Adipose tissue (tissue), 3 donors: ENCODE results near the gene PAPPA2. TPM values are rescaled to one million over a fixed set of nuclear protein-coding genes. Genes with fewer than 3 reads are reported as not detected.

Experiments used
- H3K27ac ChIP-seq: one replicate; pipeline ENCODE4 v1.5.1; 2013; ENCODE audit warnings: low read depth, low read length
- WGBS, 3 donors: extraction: QIAGEN DNeasy Blood & Tissue Kit; methylation state at CpG; one replicate each; pipeline ENCODE4 v1.1.7; 2013; 5-methylcytosine and 5-hydroxymethylcytosine counted together
- polyA plus RNA-seq, 3 donors: library from polyadenylated mRNA; stranded (reverse); fragments of 200-250 nt; gene quantifications; one replicate each; pipeline ENCODE4 v1.2.3, GENCODE V29; 2013
- donor health status: healthy with polysubstance abuse.
- donor health status: Bipolar disorder and iron deficiency.
- donor health status: healthy.

Gene PAPPA2
- polyA plus RNA-seq, 3 donors, result 0.15 to 0.79 (median 0.61) TPM

- H3K27ac ChIP-seq, result no peak overlapping the region
- 75 to 89% (median 83%) methylated on average over 2 of the region's 2 CpGs for WGBS, 3 donors
Measured at GRCh38 chr1:176809292-176809691, 346.3 kb downstream of the PAPPA2 start.

GRCh38 chr1:176811511-176812288, 348.7 kb downstream of the PAPPA2 start:
- H3K27ac ChIP-seq, result no peak overlapping the region
- 32 to 34% (median 32%) methylated on average over 4 of the region's 4 CpGs for WGBS, 3 donors

GRCh38 chr1:176815621-176816020, 352.6 kb downstream of the PAPPA2 start:
- no peak overlapping the region for H3K27ac ChIP-seq
- 83 to 88% (median 83%) methylated on average over 6 of the region's 6 CpGs for WGBS, 3 donors

- 83 to 95% (median 87%) methylated on average over 3 of the region's 3 CpGs for whole genome bisulfite sequencing, 3 donors
- H3K27ac ChIP-seq, result no peak overlapping the region
Measured at GRCh38 chr1:176816232-176816631, 353.3 kb downstream of the PAPPA2 start.

- H3K27ac ChIP-seq, result no peak overlapping the region
- 60 to 76% (median 65%) methylated on average over 5 of the region's 5 CpGs for WGBS, 3 donors
Measured at GRCh38 chr1:176820391-176821031, 357.5 kb downstream of the PAPPA2 start.

GRCh38 chr1:176826265-176826664, 363.3 kb downstream of the PAPPA2 start:
- 29 to 50% (median 35%) methylated on average over 1 of the region's 1 CpG for WGBS, 3 donors
- H3K27ac ChIP-seq, result no peak overlapping the region

GRCh38 chr1:176829261-176829660, 366.3 kb downstream of the PAPPA2 start:
- 51 to 76% (median 69%) methylated on average over 8 of the region's 8 CpGs for WGBS, 3 donors

GRCh38 chr1:176831150-176831549, 368.2 kb downstream of the PAPPA2 start:
- WGBS, 3 donors, result 45 to 74% (median 61%) methylated on average over 2 of the region's 2 CpGs
- H3K27ac ChIP-seq, result no peak overlapping the region

More at GRCh38 chr1:176829261-176829660, 366.3 kb downstream of the PAPPA2 start:
- H3K27ac ChIP-seq, result no peak overlapping the region

- WGBS, 3 donors, result 54 to 59% (median 56%) methylated on average over 2 of the region's 2 CpGs
- no peak overlapping the region for H3K27ac ChIP-seq
Measured at GRCh38 chr1:176837708-176838107, 374.7 kb downstream of the PAPPA2 start.

- H3K27ac ChIP-seq, result no peak overlapping the region
- 53 to 77% (median 58%) methylated on average over 5 of the region's 5 CpGs for WGBS, 3 donors
Measured at GRCh38 chr1:176838276-176838995, 375.5 kb downstream of the PAPPA2 start.

GRCh38 chr1:176839216-176839615, 376.2 kb downstream of the PAPPA2 start:
- WGBS, 3 donors, result 91 to 95% (median 93%) methylated on average over 4 of the region's 4 CpGs
- H3K27ac ChIP-seq, result no peak overlapping the region

GRCh38 chr1:176841238-176841637, 378.3 kb downstream of the PAPPA2 start:
- H3K27ac ChIP-seq, result no peak overlapping the region
- WGBS, 3 donors, result 58 to 73% (median 58%) methylated on average over 2 of the region's 2 CpGs

- 30 to 36% (median 35%) methylated on average over 4 of the region's 4 CpGs for WGBS, 3 donors
- H3K27ac ChIP-seq, result no peak overlapping the region
Measured at GRCh38 chr1:176843352-176844297, 380.6 kb downstream of the PAPPA2 start.

- WGBS, 3 donors, result 52 to 81% (median 65%) methylated on average over 1 of the region's 1 CpG
- H3K27ac ChIP-seq, result no peak overlapping the region
Measured at GRCh38 chr1:176847052-176847451, 384.1 kb downstream of the PAPPA2 start.

- H3K27ac ChIP-seq, result no peak overlapping the region
- WGBS, 3 donors, result 67 to 93% (median 93%) methylated on average over 3 of the region's 3 CpGs
Measured at GRCh38 chr1:176849281-176849680, 386.3 kb downstream of the PAPPA2 start.

- 53 to 83% (median 80%) methylated on average over 4 of the region's 4 CpGs for WGBS, 3 donors
- H3K27ac ChIP-seq, result no peak overlapping the region
Measured at GRCh38 chr1:176850871-176851270, 387.9 kb downstream of the PAPPA2 start.

GRCh38 chr1:176852124-176852523, 389.1 kb downstream of the PAPPA2 start:
- WGBS, 3 donors, result 85 to 90% (median 89%) methylated on average over 3 of the region's 3 CpGs
- no peak overlapping the region for H3K27ac ChIP-seq

GRCh38 chr1:176853503-176853902, 390.5 kb downstream of the PAPPA2 start:
- no peak overlapping the region for H3K27ac ChIP-seq
- 58 to 78% (median 73%) methylated on average over 3 of the region's 3 CpGs for WGBS, 3 donors
